Measurements from ENCODE around the gene KCNK10.

KCNK10 gene

DNA sequence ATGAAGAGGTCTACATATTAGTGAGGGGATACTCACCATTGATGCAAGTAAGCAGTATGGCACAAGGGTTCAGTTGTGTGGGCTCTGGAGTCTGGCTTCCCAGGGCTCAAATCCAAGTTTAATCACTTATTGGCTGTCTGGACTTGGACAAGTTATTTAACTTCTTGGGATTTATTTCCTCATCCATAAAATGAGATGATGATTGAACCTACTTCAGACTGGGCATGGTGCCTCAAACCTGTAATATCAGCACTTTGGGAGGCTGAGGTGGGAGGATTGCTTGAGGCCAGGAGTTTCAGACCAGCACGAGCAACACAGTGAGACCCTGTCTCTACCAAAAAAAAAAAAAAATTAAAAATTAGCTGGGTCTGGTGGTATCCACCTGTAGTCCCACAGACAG, 67.9 kb downstream of the KCNK10 start:
- H3K27ac ChIP-seq: no peak overlapping the region

DNA sequence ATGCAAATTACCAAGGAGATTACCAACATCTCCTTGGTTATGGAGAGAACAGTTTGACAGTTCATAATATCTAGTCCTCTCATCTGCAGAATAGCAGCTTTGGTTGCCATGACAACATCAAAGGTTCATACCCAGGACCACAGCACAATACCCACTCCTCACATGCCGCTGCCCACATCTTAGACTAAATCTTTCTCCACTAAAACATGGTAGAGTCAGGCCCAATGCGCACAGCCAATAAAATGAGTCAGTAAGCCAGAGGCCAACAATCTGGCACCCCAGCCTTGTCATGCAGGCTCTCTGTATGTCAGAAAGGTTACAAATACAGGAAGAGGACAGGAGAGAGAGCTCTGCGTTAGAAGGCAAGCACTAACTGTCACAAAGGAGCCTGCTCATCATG, 70.6 kb downstream of the KCNK10 start:
- Histone ChIP-seq H3K36me3 (no peaks in the 10 kb centered on the region), H3K9me3 (ENCODE audit: severe bottlenecking) (no peaks in the 10 kb centered on the region), H3K4me3 (ENCODE audit: low read depth, low read length) (no peak overlapping the region), H3K27ac (no peak overlapping the region), H3K27me3 (ENCODE audit: insufficient read depth, low read depth, severe bottlenecking) (no peaks in the 10 kb centered on the region)
- no peak for TF ChIP-seq CTCF (IDR thresholded peaks at IDR 0.05; ENCODE audit: low read depth, low read length)
- no peak for DNase-seq

More for the DNA sequence above, 67.9 kb downstream of the KCNK10 start:
- Histone ChIP-seq H3K9me3 (ENCODE audit: severe bottlenecking) (no peaks in the 10 kb centered on the region), H3K36me3 (no peaks in the 10 kb centered on the region), H3K4me3 (ENCODE audit: low read depth, low read length) (no peak overlapping the region), H3K27me3 (ENCODE audit: insufficient read depth, low read depth, severe bottlenecking) (no peaks in the 10 kb centered on the region)
- no peak for DNase-seq
- TF ChIP-seq CTCF (IDR thresholded peaks at IDR 0.05; ENCODE audit: low read depth, low read length): no peak

DNA sequence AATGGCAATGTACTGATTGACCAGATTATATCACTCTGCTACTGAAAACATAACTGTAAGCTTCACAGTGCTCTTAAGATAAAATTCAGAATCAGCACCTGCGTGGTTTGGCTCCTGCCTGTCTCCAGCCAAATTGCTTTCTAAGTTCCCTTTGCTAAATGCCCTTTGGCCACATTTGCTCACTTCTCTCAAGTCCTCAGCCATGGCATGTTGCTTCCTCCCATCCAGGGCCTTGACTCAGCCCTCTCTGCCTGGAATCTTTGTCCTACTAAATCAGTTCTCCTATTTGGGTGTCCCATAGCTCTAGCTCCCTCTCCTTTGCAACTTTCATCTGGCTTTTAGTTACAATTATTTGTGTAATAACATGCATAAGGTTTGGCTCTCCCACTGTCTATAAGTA, 71.4 kb downstream of the KCNK10 start:
- H3K4me3 ChIP-seq (ENCODE audit: low read depth, low read length): no peak overlapping the region
- no peak for TF ChIP-seq CTCF (IDR thresholded peaks at IDR 0.05; ENCODE audit: low read depth, low read length)
- H3K36me3 ChIP-seq: no peaks in the 10 kb centered on the region
- H3K27me3 ChIP-seq (ENCODE audit: insufficient read depth, low read depth, severe bottlenecking): no peaks in the 10 kb centered on the region
- no peak for DNase-seq
- no peak overlapping the region for H3K27ac ChIP-seq
- H3K9me3 ChIP-seq (ENCODE audit: severe bottlenecking): no peaks in the 10 kb centered on the region

DNA sequence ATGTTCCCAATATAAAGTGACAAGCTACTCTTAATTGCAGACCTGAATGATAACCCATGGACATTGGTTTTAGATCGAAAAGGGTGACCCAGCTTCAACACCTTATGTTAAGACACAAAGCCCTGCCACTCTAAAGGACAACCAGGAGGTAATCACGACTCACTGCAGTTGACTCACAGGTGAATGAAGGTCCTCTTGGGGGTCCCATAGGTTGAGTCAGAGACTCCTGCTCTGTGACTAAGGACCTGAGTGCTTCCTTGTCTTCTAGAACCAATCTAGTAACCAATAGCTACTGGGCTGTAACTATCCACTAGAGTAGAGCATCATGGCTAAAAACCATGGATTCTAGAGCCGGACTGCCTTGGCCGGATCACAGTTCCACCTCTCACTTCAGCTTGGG, 73.8 kb downstream of the KCNK10 start:
- no peak for DNase-seq
- H3K36me3 ChIP-seq: no peaks in the 10 kb centered on the region
- TF ChIP-seq CTCF (IDR thresholded peaks at IDR 0.05; ENCODE audit: low read depth, low read length): no peak
- no peak overlapping the region for H3K27ac ChIP-seq
- no peaks in the 10 kb centered on the region for H3K9me3 ChIP-seq (ENCODE audit: severe bottlenecking)
- H3K4me3 ChIP-seq (ENCODE audit: low read depth, low read length): no peak overlapping the region
- no peaks in the 10 kb centered on the region for H3K27me3 ChIP-seq (ENCODE audit: insufficient read depth, low read depth, severe bottlenecking)

GRCh38 chr14:88248606-88249005, 74.5 kb downstream of the KCNK10 start:
- H3K36me3 ChIP-seq: no peaks in the 10 kb centered on the region
- H3K27me3 ChIP-seq (ENCODE audit: insufficient read depth, low read depth, severe bottlenecking): no peaks in the 10 kb centered on the region
- H3K4me3 ChIP-seq (ENCODE audit: low read depth, low read length): no peak overlapping the region
- H3K27ac ChIP-seq: no peak overlapping the region
- no peaks in the 10 kb centered on the region for H3K9me3 ChIP-seq (ENCODE audit: severe bottlenecking)
- no peak for TF ChIP-seq CTCF (IDR thresholded peaks at IDR 0.05; ENCODE audit: low read depth, low read length)
- no peak for DNase-seq

GRCh38 chr14:88247228-88247627, 75.8 kb downstream of the KCNK10 start:
- no peak for TF ChIP-seq CTCF (IDR thresholded peaks at IDR 0.05; ENCODE audit: low read depth, low read length)
- no peak overlapping the region for H3K4me3 ChIP-seq (ENCODE audit: low read depth, low read length)
- DNase-seq: no peak
- H3K9me3 ChIP-seq (ENCODE audit: severe bottlenecking): no peaks in the 10 kb centered on the region
- H3K27ac ChIP-seq: no peak overlapping the region
- H3K27me3 ChIP-seq (ENCODE audit: insufficient read depth, low read depth, severe bottlenecking): no peaks in the 10 kb centered on the region
- no peaks in the 10 kb centered on the region for H3K36me3 ChIP-seq
